Transverse colon (tissue), 4 donors: Measurements from ENCODE around the gene SPTLC3. TPM values are rescaled to one million over a fixed set of nuclear protein-coding genes. Genes with fewer than 3 reads are reported as not detected.

Experiments
- DNase-seq: peaks from one replicate; pipeline ENCODE4 v3.0.0-alpha.2; 2019
- H3K27ac ChIP-seq, 4 donors: fragments of 200-600 bp; sonication (generic); 2 replicates each; pipeline ENCODE4 v1.5.1; 2016 to 2018; ENCODE audit warnings: inconsistent platforms in 4 of 4
- H3K27me3 ChIP-seq: fragments of 200-600 bp; sonication (generic); 2 replicates; pipeline ENCODE4 v1.5.1; 2017; ENCODE audit warnings: inconsistent platforms
- H3K36me3 ChIP-seq, 4 donors: fragments of 200-600 bp; sonication (generic); 2 replicates each; pipeline ENCODE4 v1.5.1; 2017 to 2019; ENCODE audit warnings: inconsistent platforms in 4 of 4
- H3K4me1 ChIP-seq, 4 donors: fragments of 200-600 bp; sonication (generic); 2 replicates each; pipeline ENCODE4 v1.5.1; 2017 to 2020; ENCODE audit warnings: inconsistent platforms in 4 of 4
- H3K4me3 ChIP-seq, 4 donors: fragments of 200-600 bp; sonication (generic); 1 replicate in 1 of 4; 2 replicates in 3 of 4; pipeline versions ENCODE4 v1.5.1 to v1.6.1; 2017 to 2019; ENCODE audit warnings: inconsistent platforms in 4 of 4
- H3K9me3 ChIP-seq, 2 donors: fragments of 200-600 bp; sonication (generic); 2 replicates each; pipeline ENCODE4 v1.5.1; 2017 to 2019; ENCODE audit warnings: inconsistent platforms in 2 of 2
- EP300 ChIP-seq: sonication (generic); formaldehyde crosslinking; IDR thresholded peaks from one replicate; pipeline ENCODE4 v1.6.1; 2017; ENCODE audit warnings: antibody characterized with exemption, low read depth
- POLR2A ChIP-seq: fragments of 450-650 bp; IDR thresholded peaks from one replicate; pipeline ENCODE4 v1.6.1; 2016; ENCODE audit warnings: antibody characterized with exemption, mild to moderate bottlenecking, moderate library complexity
- POLR2AphosphoS5 ChIP-seq, 3 donors: sonication (generic); formaldehyde crosslinking; IDR thresholded peaks; one replicate each; pipeline ENCODE4 v1.6.1; 2016; ENCODE audit warnings: antibody characterized with exemption in 3 of 3
- WGBS, 2 donors: methylation state at CpG; one replicate each; pipeline ENCODE4 v1.1.5; 2018; ENCODE audit warnings: low coverage in 1 of 2; 5-methylcytosine and 5-hydroxymethylcytosine counted together
- in situ Hi-C, 4 donors: fragments of 200-750 bp; cut with MboI; loops; one replicate each; pipeline versions ENCODE4 v1.15.0 to v1.15.1; 2017; ENCODE audit warnings: low sequenced_read_pairs in 3 of 4, low pct_ligation_motif_present in 1 of 4, low pct_unique_long_range_greater_than_20kb in 1 of 4
- intact Hi-C: fragments of 100-400 bp; cut with DNase I; formaldehyde crosslinking; loops from one replicate; pipeline ENCODE4 v1.15.1; 2023; ENCODE audit warnings: low total_unique reads
- total RNA-seq, 4 donors: library from RNA; depleted of rRNA; stranded (reverse); fragments of >200 nt; gene quantifications; one replicate each; pipeline ENCODE4 v1.1.0, GENCODE V29; 2016
- TF ChIP-seq, protein P1 (sequence below), 5 experiments: fragments of 200-600 bp in 3 of 5; fragments of 450-650 bp in 2 of 5; sonication (generic) in 3 of 5; IDR thresholded peaks; 1 replicate in 2 of 5; 2 replicates in 3 of 5; pipeline ENCODE4 v1.5.1; 2016 to 2017; ENCODE audit warnings: antibody characterized with exemption in 5 of 5, inconsistent platforms in 3 of 5, mild to moderate bottlenecking in 2 of 5, moderate library complexity in 1 of 5

Gene SPTLC3
- total RNA-seq, 4 donors from 2014 or later, result 2.6 to 11.6 (median 8.8) TPM

DNA sequence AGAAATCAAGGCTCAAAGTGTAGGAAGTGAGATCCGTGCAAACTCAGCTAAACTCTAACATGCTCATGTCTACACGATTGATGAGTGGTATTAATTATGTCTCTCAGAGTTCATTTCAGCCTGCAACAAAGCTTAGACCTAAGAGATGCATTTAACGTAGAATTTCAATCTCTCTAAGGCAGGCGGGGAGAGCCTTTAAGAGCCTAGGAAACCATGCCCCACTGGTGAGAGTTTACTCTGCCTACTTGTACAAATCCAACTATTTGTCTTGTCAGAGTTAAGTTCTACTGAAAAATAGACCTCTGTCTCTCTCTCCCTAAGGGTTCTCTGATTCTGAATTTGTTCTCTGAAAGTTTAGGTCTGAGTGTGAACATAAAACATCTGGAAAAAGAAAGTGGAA is 100.9 kb downstream of the SPTLC3 start:
- no peaks in the 10 kb centered on the region for H3K9me3 ChIP-seq
- peaks cover 0 to 6% (median 0%) of the 10 kb centered on the region in 4 donors for H3K4me1 ChIP-seq
- H3K27ac ChIP-seq, result no peak overlapping the region
- in situ Hi-C loops (loop anchor here (10.0 to 25.0 kb wide), 5 partner anchors 135 to 653 kb away; no protein-coding TSS in a partner anchor), intact Hi-C loops (no loop called here)
- H3K36me3 ChIP-seq, result no peaks in the 10 kb centered on the region
- H3K4me3 ChIP-seq, result no peak overlapping the region
- TF ChIP-seq POLR2AphosphoS5 (IDR thresholded peaks at IDR 0.05) (no peak), POLR2A (no peak), EP300 (no peak)
- TF ChIP-seq, protein P1, sequence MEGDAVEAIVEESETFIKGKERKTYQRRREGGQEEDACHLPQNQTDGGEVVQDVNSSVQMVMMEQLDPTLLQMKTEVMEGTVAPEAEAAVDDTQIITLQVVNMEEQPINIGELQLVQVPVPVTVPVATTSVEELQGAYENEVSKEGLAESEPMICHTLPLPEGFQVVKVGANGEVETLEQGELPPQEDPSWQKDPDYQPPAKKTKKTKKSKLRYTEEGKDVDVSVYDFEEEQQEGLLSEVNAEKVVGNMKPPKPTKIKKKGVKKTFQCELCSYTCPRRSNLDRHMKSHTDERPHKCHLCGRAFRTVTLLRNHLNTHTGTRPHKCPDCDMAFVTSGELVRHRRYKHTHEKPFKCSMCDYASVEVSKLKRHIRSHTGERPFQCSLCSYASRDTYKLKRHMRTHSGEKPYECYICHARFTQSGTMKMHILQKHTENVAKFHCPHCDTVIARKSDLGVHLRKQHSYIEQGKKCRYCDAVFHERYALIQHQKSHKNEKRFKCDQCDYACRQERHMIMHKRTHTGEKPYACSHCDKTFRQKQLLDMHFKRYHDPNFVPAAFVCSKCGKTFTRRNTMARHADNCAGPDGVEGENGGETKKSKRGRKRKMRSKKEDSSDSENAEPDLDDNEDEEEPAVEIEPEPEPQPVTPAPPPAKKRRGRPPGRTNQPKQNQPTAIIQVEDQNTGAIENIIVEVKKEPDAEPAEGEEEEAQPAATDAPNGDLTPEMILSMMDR (IDR thresholded peaks at IDR 0.05), result no peak
- no peak for DNase-seq
- 76 to 100% methylated on average over 1 to 4 of the region's 4 CpGs for WGBS, 2 donors
- H3K27me3 ChIP-seq, result no peaks in the 10 kb centered on the region

GRCh38 chr20:13110796-13111195 is 102.0 kb downstream of the SPTLC3 start:
- no peaks in the 10 kb centered on the region for H3K9me3 ChIP-seq
- no peaks in the 10 kb centered on the region for H3K27me3 ChIP-seq
- no peaks in the 10 kb centered on the region for H3K36me3 ChIP-seq
- in situ Hi-C loops, result loop anchor here (25.0 kb wide), 3 partner anchors 427 to 652 kb away; no protein-coding TSS in a partner anchor
- TF ChIP-seq POLR2A (no peak), EP300 (no peak), POLR2AphosphoS5 (IDR thresholded peaks at IDR 0.05) (no peak)
- TF ChIP-seq, protein P1 (IDR thresholded peaks at IDR 0.05), result no peak
- 84 to 88% methylated on average over 2 of the region's 2 CpGs for WGBS, 2 donors
- H3K27ac ChIP-seq, result no peak overlapping the region
- intact Hi-C loops, result no loop called here
- H3K4me1 ChIP-seq, result peaks cover 0 to 4% (median 0%) of the 10 kb centered on the region in 4 donors
- H3K4me3 ChIP-seq, result no peak overlapping the region
- DNase-seq, result no peak

- 46% methylated on average over 5 of the region's 5 CpGs; no CpG with 5 or more reads in 1 of the 2 donors for whole genome bisulfite sequencing, 2 donors
- H3K4me3 ChIP-seq, result no peak overlapping the region
- H3K27ac ChIP-seq, result no peak overlapping the region
- H3K9me3 ChIP-seq, result no peaks in the 10 kb centered on the region
- in situ Hi-C loops (loop anchor here (25.0 kb wide), 3 partner anchors 426 to 651 kb away; no protein-coding TSS in a partner anchor), intact Hi-C loops (no loop called here)
- no peaks in the 10 kb centered on the region for H3K4me1 ChIP-seq
- DNase-seq, result no peak
- TF ChIP-seq EP300 (no peak), POLR2AphosphoS5 (IDR thresholded peaks at IDR 0.05) (no peak), POLR2A (no peak)
- TF ChIP-seq, protein P1 (IDR thresholded peaks at IDR 0.05), result no peak
- H3K27me3 ChIP-seq, result no peaks in the 10 kb centered on the region
- H3K36me3 ChIP-seq, result no peaks in the 10 kb centered on the region
Measured at GRCh38 chr20:13111249-13111911, 102.6 kb downstream of the SPTLC3 start.

- no peaks in the 10 kb centered on the region for H3K36me3 ChIP-seq
- H3K27me3 ChIP-seq, result no peaks in the 10 kb centered on the region
- intact Hi-C loops (no loop called here), in situ Hi-C loops (loop anchor here (25.0 kb wide), 3 partner anchors 424 to 649 kb away; no protein-coding TSS in a partner anchor)
- H3K9me3 ChIP-seq, result no peaks in the 10 kb centered on the region
- TF ChIP-seq, protein P1 (IDR thresholded peaks at IDR 0.05), result no peak
- TF ChIP-seq EP300 (no peak), POLR2A (no peak), POLR2AphosphoS5 (IDR thresholded peaks at IDR 0.05) (no peak)
- no peak overlapping the region for H3K4me3 ChIP-seq
- no peak for DNase-seq
- H3K4me1 ChIP-seq, result no peaks in the 10 kb centered on the region
- 92 to 100% methylated on average over 3 of the region's 3 CpGs for WGBS, 2 donors
- no peak overlapping the region for H3K27ac ChIP-seq
Measured at GRCh38 chr20:13113731-13114130, 105.0 kb downstream of the SPTLC3 start.
